ENCODE measurements around the gene ANKRD55. TPM values are rescaled to one million over a fixed set of nuclear protein-coding genes. Genes with fewer than 3 reads are reported as not detected.
"Not testable (repeated sequence)": the region's sequence is repeated elsewhere in the genome, so short reads cannot be mapped to it uniquely, and the experiment has no call there.

ANKRD55 gene
- total RNA-seq, 1 donor from 2014 or later: not detected

DNA sequence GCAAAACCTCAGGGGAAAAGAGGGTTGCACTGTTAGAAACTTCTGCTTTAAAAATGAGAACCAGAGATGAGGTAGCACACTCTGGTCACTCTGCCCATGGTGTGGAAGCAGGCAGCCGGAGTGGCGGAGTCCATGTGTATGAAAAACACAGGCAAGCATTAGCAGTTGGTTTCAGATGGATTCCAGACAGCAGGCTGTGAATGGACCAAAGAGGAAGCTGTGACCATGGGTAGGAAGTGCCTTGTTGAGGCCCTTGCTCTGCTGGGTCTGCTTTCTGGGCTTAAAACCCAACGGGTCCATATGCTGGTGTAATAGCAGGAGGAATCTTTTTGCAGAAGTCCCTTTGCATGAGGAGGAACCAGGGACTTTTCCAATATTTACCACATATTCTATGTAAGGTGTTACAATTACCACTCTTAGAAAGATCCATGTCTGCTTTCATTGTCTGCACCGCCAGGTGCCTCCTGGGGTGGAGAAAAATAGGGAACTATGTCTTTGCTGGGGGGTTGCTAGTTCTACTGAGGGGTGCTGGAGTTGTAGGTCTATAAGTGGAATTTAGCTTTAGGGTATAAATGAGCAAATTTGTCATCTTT lies 77.0 kb downstream of the ANKRD55 start:
- no peak overlapping the region for H2AFZ ChIP-seq (ENCODE audit: low read depth, low read length)
- Mint-ChIP-seq H3K4me1 (ENCODE audit: low read depth, unreplicated experiment) (peaks cover 14% of the 10 kb centered on the region), H3K36me3 (ENCODE audit: low read depth, unreplicated experiment) (no peaks in the 10 kb centered on the region), H3K27me3 (ENCODE audit: low read depth, unreplicated experiment) (no peaks in the 10 kb centered on the region), H3K4me3 (ENCODE audit: unreplicated experiment) (no peak overlapping the region), H3K27ac (ENCODE audit: unreplicated experiment) (no peak overlapping the region), H3K9me3 (ENCODE audit: unreplicated experiment) (no peaks in the 10 kb centered on the region)
- no peak for FAIRE-seq
- no peaks in the 10 kb centered on the region for H4K20me1 ChIP-seq (ENCODE audit: insufficient read depth, low read length)
- TF ChIP-seq EZH2 (IDR thresholded peaks at IDR 0.05; ENCODE audit: insufficient read depth, low read length): no peak
- TF ChIP-seq, protein P1, sequence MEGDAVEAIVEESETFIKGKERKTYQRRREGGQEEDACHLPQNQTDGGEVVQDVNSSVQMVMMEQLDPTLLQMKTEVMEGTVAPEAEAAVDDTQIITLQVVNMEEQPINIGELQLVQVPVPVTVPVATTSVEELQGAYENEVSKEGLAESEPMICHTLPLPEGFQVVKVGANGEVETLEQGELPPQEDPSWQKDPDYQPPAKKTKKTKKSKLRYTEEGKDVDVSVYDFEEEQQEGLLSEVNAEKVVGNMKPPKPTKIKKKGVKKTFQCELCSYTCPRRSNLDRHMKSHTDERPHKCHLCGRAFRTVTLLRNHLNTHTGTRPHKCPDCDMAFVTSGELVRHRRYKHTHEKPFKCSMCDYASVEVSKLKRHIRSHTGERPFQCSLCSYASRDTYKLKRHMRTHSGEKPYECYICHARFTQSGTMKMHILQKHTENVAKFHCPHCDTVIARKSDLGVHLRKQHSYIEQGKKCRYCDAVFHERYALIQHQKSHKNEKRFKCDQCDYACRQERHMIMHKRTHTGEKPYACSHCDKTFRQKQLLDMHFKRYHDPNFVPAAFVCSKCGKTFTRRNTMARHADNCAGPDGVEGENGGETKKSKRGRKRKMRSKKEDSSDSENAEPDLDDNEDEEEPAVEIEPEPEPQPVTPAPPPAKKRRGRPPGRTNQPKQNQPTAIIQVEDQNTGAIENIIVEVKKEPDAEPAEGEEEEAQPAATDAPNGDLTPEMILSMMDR (IDR thresholded peaks at IDR 0.05; ENCODE audit: insufficient read depth, low read depth, low read length): no peak
- H3K27me3 ChIP-seq (ENCODE audit: insufficient read depth, low read length): no peaks in the 10 kb centered on the region
- no peaks in the 10 kb centered on the region for H3K4me1 ChIP-seq (ENCODE audit: insufficient read depth, low read length)
- no peak overlapping the region for H3K27ac ChIP-seq (ENCODE audit: low read depth, low read length)
- H3K36me3 ChIP-seq (ENCODE audit: insufficient read depth, low read length): no peaks in the 10 kb centered on the region
- no peak for DNase-seq (ENCODE audit: low read depth)
- no peak overlapping the region for H3K9ac ChIP-seq (ENCODE audit: low read length)
- no peak overlapping the region for H3K4me3 ChIP-seq (ENCODE audit: insufficient read depth, low read depth, low read length)
- no peaks in the 10 kb centered on the region for H3K79me2 ChIP-seq (ENCODE audit: insufficient read depth, low read length)
- no peak overlapping the region for H3K4me2 ChIP-seq (ENCODE audit: low read length)
- no peaks in the 10 kb centered on the region for H3K9me3 ChIP-seq (ENCODE audit: insufficient read depth, low read depth, low read length)

DNA sequence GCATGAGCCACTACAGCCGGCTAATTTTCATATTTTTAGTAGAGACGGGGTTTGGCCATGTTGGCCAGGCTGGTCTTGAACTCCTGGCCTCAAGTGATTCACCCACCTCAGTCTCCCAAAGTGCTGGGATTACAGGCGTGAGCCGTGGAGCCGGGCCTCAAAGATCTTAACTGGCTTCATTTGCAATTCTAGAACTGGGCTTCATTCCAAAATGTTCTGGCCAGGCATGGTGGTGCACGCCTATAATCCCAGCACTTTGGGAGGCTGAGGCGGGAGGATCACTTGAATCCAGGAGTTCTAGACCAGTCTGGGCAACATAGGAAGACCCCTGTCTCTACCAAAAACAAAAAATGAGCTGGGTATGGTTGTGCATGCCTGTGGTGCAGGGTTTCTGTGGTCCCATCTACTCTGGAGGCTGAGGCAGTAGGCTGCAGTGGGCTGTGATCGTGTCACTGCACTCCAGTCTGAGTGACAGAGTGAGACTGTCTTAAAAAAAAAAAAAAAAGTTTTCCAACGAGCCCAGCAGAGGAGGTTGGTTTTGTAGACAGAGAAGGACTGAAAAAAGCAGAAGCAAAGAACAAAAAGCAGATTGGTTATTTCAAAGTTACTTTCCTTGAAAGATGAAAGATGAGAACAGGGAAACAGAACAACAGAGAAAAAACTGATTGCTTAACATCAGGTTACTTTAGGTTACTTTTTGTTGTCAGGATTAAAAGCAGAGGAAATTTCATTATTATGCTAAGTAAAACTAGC lies 78.2 kb downstream of the ANKRD55 start:
- Mint-ChIP-seq H3K9me3 (ENCODE audit: unreplicated experiment) (no peaks in the 10 kb centered on the region), H3K36me3 (ENCODE audit: low read depth, unreplicated experiment) (no peaks in the 10 kb centered on the region), H3K27me3 (ENCODE audit: low read depth, unreplicated experiment) (no peaks in the 10 kb centered on the region), H3K4me3 (ENCODE audit: unreplicated experiment) (no peak overlapping the region), H3K4me1 (ENCODE audit: low read depth, unreplicated experiment) (peaks cover 8% of the 10 kb centered on the region), H3K27ac (ENCODE audit: unreplicated experiment) (no peak overlapping the region)
- H2AFZ ChIP-seq (ENCODE audit: low read depth, low read length): no peak overlapping the region
- no peaks in the 10 kb centered on the region for H3K36me3 ChIP-seq (ENCODE audit: insufficient read depth, low read length)
- H3K27ac ChIP-seq (ENCODE audit: low read depth, low read length): no peak overlapping the region
- H3K9me3 ChIP-seq (ENCODE audit: insufficient read depth, low read depth, low read length): no peaks in the 10 kb centered on the region
- no peak overlapping the region for H3K9ac ChIP-seq (ENCODE audit: low read length)
- no peak overlapping the region for H3K4me3 ChIP-seq (ENCODE audit: insufficient read depth, low read depth, low read length)
- no peak overlapping the region for H3K4me2 ChIP-seq (ENCODE audit: low read length)
- FAIRE-seq (no peak), DNase-seq (ENCODE audit: low read depth) (no peak)
- TF ChIP-seq, protein P1 (IDR thresholded peaks at IDR 0.05; ENCODE audit: insufficient read depth, low read depth, low read length): no peak
- TF ChIP-seq EZH2 (IDR thresholded peaks at IDR 0.05; ENCODE audit: insufficient read depth, low read length): no peak
- no peaks in the 10 kb centered on the region for H3K4me1 ChIP-seq (ENCODE audit: insufficient read depth, low read length)
- H3K27me3 ChIP-seq (ENCODE audit: insufficient read depth, low read length): no peaks in the 10 kb centered on the region
- no peaks in the 10 kb centered on the region for H4K20me1 ChIP-seq (ENCODE audit: insufficient read depth, low read length)
- no peaks in the 10 kb centered on the region for H3K79me2 ChIP-seq (ENCODE audit: insufficient read depth, low read length)

DNA sequence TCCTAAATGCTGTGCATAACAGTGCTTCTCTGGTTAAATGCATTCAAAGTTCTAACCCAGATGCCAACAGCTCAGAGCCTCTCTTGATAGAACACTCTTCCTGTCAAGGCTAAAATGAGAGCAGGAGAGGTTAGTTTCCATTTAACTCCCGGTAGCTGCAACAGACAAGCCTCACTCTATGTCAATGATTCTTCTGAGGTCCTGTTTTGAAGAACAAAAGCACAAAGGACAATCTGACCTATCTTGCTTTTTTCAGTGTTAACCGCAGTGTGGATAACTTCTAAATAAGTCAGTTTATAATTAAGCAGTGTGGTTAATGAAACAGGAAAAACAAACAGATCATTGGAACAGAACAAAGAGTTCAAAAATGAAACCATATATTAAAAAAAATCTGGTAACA lies 80.7 kb downstream of the ANKRD55 start:
- Mint-ChIP-seq H3K9me3 (ENCODE audit: unreplicated experiment) (no peaks in the 10 kb centered on the region), H3K27me3 (ENCODE audit: low read depth, unreplicated experiment) (peaks cover 4% of the 10 kb centered on the region), H3K36me3 (ENCODE audit: low read depth, unreplicated experiment) (no peaks in the 10 kb centered on the region), H3K27ac (ENCODE audit: unreplicated experiment) (no peak overlapping the region), H3K4me1 (ENCODE audit: low read depth, unreplicated experiment) (peaks cover 8% of the 10 kb centered on the region), H3K4me3 (ENCODE audit: unreplicated experiment) (no peak overlapping the region)
- Histone ChIP-seq H3K4me2 (ENCODE audit: low read length) (no peak overlapping the region), H3K9ac (ENCODE audit: low read length) (no peak overlapping the region), H3K4me1 (ENCODE audit: insufficient read depth, low read length) (no peaks in the 10 kb centered on the region), H3K36me3 (ENCODE audit: insufficient read depth, low read length) (no peaks in the 10 kb centered on the region), H2AFZ (ENCODE audit: low read depth, low read length) (no peak overlapping the region), H3K27me3 (ENCODE audit: insufficient read depth, low read length) (no peaks in the 10 kb centered on the region), H3K27ac (ENCODE audit: low read depth, low read length) (no peak overlapping the region), H3K9me3 (ENCODE audit: insufficient read depth, low read depth, low read length) (no peaks in the 10 kb centered on the region), H3K4me3 (ENCODE audit: insufficient read depth, low read depth, low read length) (no peak overlapping the region), H3K79me2 (ENCODE audit: insufficient read depth, low read length) (no peaks in the 10 kb centered on the region), H4K20me1 (ENCODE audit: insufficient read depth, low read length) (no peaks in the 10 kb centered on the region)
- DNase-seq (ENCODE audit: low read depth) (no peak), FAIRE-seq (no peak)
- TF ChIP-seq EZH2 (IDR thresholded peaks at IDR 0.05; ENCODE audit: insufficient read depth, low read length): no peak

DNA sequence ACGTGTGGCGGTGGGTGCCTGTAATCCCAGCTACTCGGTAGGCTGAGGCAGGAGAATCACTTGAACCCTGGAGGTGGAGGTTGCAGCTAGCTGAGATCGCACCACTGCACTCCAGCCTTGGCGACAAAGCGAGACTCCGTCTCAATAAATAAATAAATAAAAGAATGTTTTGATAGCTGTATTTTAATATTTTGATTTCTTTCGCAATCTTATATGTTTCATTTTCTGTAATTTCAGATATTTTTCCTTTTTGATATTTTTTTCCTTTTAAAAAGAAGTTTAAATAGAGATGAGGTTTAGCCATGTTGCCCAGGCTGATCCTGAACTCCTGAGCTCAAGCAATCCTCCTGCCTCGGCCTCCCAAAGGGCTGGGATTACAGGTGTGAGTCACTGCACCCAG lies 82.4 kb downstream of the ANKRD55 start:
- H2AFZ ChIP-seq (ENCODE audit: low read depth, low read length); H3K79me2 ChIP-seq (ENCODE audit: insufficient read depth, low read length); FAIRE-seq; DNase-seq (ENCODE audit: low read depth); H3K36me3 Mint-ChIP-seq (ENCODE audit: low read depth, unreplicated experiment); H3K4me1 ChIP-seq (ENCODE audit: insufficient read depth, low read length); H3K4me3 ChIP-seq (ENCODE audit: insufficient read depth, low read depth, low read length); H3K4me3 Mint-ChIP-seq (ENCODE audit: unreplicated experiment); H3K27ac ChIP-seq (ENCODE audit: low read depth, low read length); H4K20me1 ChIP-seq (ENCODE audit: insufficient read depth, low read length); H3K27me3 ChIP-seq (ENCODE audit: insufficient read depth, low read length); H3K9me3 Mint-ChIP-seq (ENCODE audit: unreplicated experiment); H3K4me2 ChIP-seq (ENCODE audit: low read length); H3K27ac Mint-ChIP-seq (ENCODE audit: unreplicated experiment); H3K36me3 ChIP-seq (ENCODE audit: insufficient read depth, low read length); H3K27me3 Mint-ChIP-seq (ENCODE audit: low read depth, unreplicated experiment); H3K9me3 ChIP-seq (ENCODE audit: insufficient read depth, low read depth, low read length); H3K4me1 Mint-ChIP-seq (ENCODE audit: low read depth, unreplicated experiment); H3K9ac ChIP-seq (ENCODE audit: low read length): not testable (repeated sequence)
